HEK293 (cell line): Measurements from ENCODE around the gene AOAH.

Experiments
- CTCF ChIA-PET: fragments of 350-600 bp; formaldehyde crosslinking; extraction: SDS; loops from one replicate; lab custom pipeline; 2021; ENCODE audit warnings: antibody characterized with exemption; lab: Yijun Ruan, JAX
- POLR2A ChIA-PET: fragments of 300-600 bp; formaldehyde crosslinking; extraction: SDS; loops from one replicate; lab custom pipeline; 2020; ENCODE audit warnings: antibody characterized with exemption, inconsistent platforms; lab: Yijun Ruan, JAX
- H3K27ac ChIP-seq: fragments of 200-500 bp; sonication (Bioruptor generic); 2 replicates; pipeline ENCODE4 v1.5.1; 2014; ENCODE audit warnings: low read depth, low read length, control low read depth, inconsistent platforms; ENCODE audit errors: extremely low read depth
- H3K36me3 ChIP-seq, 2 experiments: fragments of 200-500 bp in 1 of 2; sonication (Bioruptor generic) in 1 of 2; 1 replicate in 1 of 2; 2 replicates in 1 of 2; pipeline ENCODE4 v1.5.1; 2014 to 2017; ENCODE audit warnings: inconsistent platforms in 2 of 2, low read length in 2 of 2; ENCODE audit not compliant: control insufficient read depth in 2 of 2, insufficient read depth in 1 of 2
- H3K4me1 ChIP-seq: fragments of 200-500 bp; sonication (Bioruptor generic); 2 replicates; pipeline ENCODE4 v1.5.1; 2014; ENCODE audit warnings: mild to moderate bottlenecking, low read length, inconsistent platforms; ENCODE audit not compliant: control insufficient read depth, insufficient read depth
- H3K4me3 ChIP-seq: 2 replicates; pipeline ENCODE4 v1.5.1; 2011; ENCODE audit warnings: low read depth, mild to moderate bottlenecking, control low read depth, low read length, moderate library complexity
- H3K9me3 ChIP-seq: fragments of 200-500 bp; sonication (Bioruptor generic); 2 replicates; pipeline ENCODE4 v1.5.1; 2014; ENCODE audit warnings: low read depth, low read length, inconsistent platforms; ENCODE audit not compliant: control insufficient read depth, insufficient read depth
- KLF7 ChIP-seq: fragments of 450-650 bp; formaldehyde crosslinking; IDR thresholded peaks from 2 replicates; pipeline ENCODE4 v1.5.1; 2016; ENCODE audit warnings: missing biosample characterization, missing genetic modification characterization, borderline replicate concordance
- KLF9 ChIP-seq: fragments of 450-650 bp; formaldehyde crosslinking; IDR thresholded peaks from 2 replicates; pipeline ENCODE4 v1.5.1; 2016; ENCODE audit warnings: missing biosample characterization, missing genetic modification characterization, low read depth
- PATZ1 ChIP-seq: fragments of 450-650 bp; formaldehyde crosslinking; IDR thresholded peaks from 2 replicates; pipeline ENCODE4 v1.5.1; 2016; ENCODE audit warnings: missing biosample characterization, missing genetic modification characterization
- SCRT2 ChIP-seq: fragments of 450-650 bp; formaldehyde crosslinking; IDR thresholded peaks from 2 replicates; pipeline ENCODE4 v1.5.1; 2016; ENCODE audit warnings: missing biosample characterization, missing genetic modification characterization
- SP3 ChIP-seq: fragments of 450-650 bp; formaldehyde crosslinking; IDR thresholded peaks from 2 replicates; pipeline ENCODE4 v1.5.1; 2016; ENCODE audit warnings: missing biosample characterization, missing genetic modification characterization
- SP7 ChIP-seq: fragments of 450-650 bp; formaldehyde crosslinking; IDR thresholded peaks from 2 replicates; pipeline ENCODE4 v1.5.1; 2016; ENCODE audit warnings: missing biosample characterization, missing genetic modification characterization
- ZBTB44 ChIP-seq: fragments of 450-650 bp; IDR thresholded peaks from 2 replicates; pipeline ENCODE4 v1.5.1; 2018; ENCODE audit warnings: missing biosample characterization, mild to moderate bottlenecking, missing genetic modification characterization
- ZNF140 ChIP-seq: fragments of 450-650 bp; formaldehyde crosslinking; IDR thresholded peaks from 2 replicates; pipeline ENCODE4 v1.5.1; 2016; ENCODE audit warnings: missing biosample characterization, missing genetic modification characterization
- ZNF148 ChIP-seq: fragments of 450-650 bp; formaldehyde crosslinking; IDR thresholded peaks from 2 replicates; pipeline ENCODE4 v1.5.0; 2017; ENCODE audit warnings: missing biosample characterization, missing genetic modification characterization, borderline replicate concordance
- ZNF202 ChIP-seq: fragments of 450-650 bp; formaldehyde crosslinking; IDR thresholded peaks from 2 replicates; pipeline ENCODE4 v1.5.1; 2016; ENCODE audit warnings: missing biosample characterization, missing genetic modification characterization, borderline replicate concordance
- ZNF311 ChIP-seq: fragments of 450-650 bp; formaldehyde crosslinking; IDR thresholded peaks from 2 replicates; pipeline ENCODE4 v1.5.1; 2017; ENCODE audit warnings: missing biosample characterization, missing genetic modification characterization, borderline replicate concordance
- ZNF473 ChIP-seq: fragments of 450-650 bp; formaldehyde crosslinking; IDR thresholded peaks from 2 replicates; pipeline ENCODE4 v1.5.1; 2017; ENCODE audit warnings: missing biosample characterization, missing genetic modification characterization
- ZNF48 ChIP-seq: fragments of 450-650 bp; formaldehyde crosslinking; IDR thresholded peaks from 2 replicates; pipeline ENCODE4 v1.5.1; 2016; ENCODE audit warnings: missing biosample characterization, missing genetic modification characterization
- ZNF510 ChIP-seq: fragments of 450-650 bp; formaldehyde crosslinking; IDR thresholded peaks from 2 replicates; pipeline ENCODE4 v1.5.1; 2018; ENCODE audit warnings: mild to moderate bottlenecking, missing genetic modification characterization, missing biosample characterization; ENCODE audit not compliant: insufficient replicate concordance
- ZNF621 ChIP-seq: fragments of 450-650 bp; formaldehyde crosslinking; IDR thresholded peaks from 2 replicates; pipeline ENCODE4 v1.5.1; 2017; ENCODE audit warnings: missing biosample characterization, missing genetic modification characterization
- ZNF645 ChIP-seq: fragments of 450-650 bp; formaldehyde crosslinking; IDR thresholded peaks from 2 replicates; pipeline ENCODE4; 2016; ENCODE audit warnings: missing biosample characterization, missing genetic modification characterization
- ZNF660 ChIP-seq: fragments of 450-650 bp; IDR thresholded peaks from 2 replicates; pipeline ENCODE4 v1.5.1; 2018; ENCODE audit warnings: missing biosample characterization, mild to moderate bottlenecking, missing genetic modification characterization
- TF ChIP-seq, protein P1 (sequence below): fragments of 450-650 bp; IDR thresholded peaks from 2 replicates; pipeline ENCODE4 v1.5.1; 2018; ENCODE audit warnings: missing biosample characterization, missing genetic modification characterization
- TF ChIP-seq, protein P2 (sequence below): fragments of 450-650 bp; formaldehyde crosslinking; optimal IDR thresholded peaks from 2 replicates; pipeline ENCODE3; 2016; ENCODE audit warnings: missing biosample characterization, mild to moderate bottlenecking, missing genetic modification characterization

AOAH gene

DNA sequence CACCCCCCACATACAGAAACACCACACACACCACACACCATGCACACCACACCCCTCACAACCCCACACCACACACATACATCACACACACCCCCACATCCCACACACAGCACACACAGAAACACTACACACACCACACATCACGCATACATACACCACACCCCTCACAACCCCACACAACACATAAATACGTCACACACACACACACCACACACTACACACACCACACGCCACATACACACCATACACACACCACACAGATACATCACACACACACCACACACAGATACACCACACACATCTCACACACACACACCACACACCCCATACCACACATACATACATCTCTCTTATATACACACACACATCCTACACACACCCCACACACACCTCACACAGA lies 208.4 kb downstream of the AOAH start (continued):
- TF ChIP-seq ZNF148 (tag by site-specific recombination): no peak
- no peak for TF ChIP-seq ZNF311 (tag by site-specific recombination)
- TF ChIP-seq ZNF48: no peak
- TF ChIP-seq ZNF621 (tag by site-specific recombination): no peak
- no peak for TF ChIP-seq ZNF202 (tag by site-specific recombination)
- TF ChIP-seq ZNF660: no peak
- no peak for TF ChIP-seq ZBTB44 (tag by site-specific recombination)

DNA sequence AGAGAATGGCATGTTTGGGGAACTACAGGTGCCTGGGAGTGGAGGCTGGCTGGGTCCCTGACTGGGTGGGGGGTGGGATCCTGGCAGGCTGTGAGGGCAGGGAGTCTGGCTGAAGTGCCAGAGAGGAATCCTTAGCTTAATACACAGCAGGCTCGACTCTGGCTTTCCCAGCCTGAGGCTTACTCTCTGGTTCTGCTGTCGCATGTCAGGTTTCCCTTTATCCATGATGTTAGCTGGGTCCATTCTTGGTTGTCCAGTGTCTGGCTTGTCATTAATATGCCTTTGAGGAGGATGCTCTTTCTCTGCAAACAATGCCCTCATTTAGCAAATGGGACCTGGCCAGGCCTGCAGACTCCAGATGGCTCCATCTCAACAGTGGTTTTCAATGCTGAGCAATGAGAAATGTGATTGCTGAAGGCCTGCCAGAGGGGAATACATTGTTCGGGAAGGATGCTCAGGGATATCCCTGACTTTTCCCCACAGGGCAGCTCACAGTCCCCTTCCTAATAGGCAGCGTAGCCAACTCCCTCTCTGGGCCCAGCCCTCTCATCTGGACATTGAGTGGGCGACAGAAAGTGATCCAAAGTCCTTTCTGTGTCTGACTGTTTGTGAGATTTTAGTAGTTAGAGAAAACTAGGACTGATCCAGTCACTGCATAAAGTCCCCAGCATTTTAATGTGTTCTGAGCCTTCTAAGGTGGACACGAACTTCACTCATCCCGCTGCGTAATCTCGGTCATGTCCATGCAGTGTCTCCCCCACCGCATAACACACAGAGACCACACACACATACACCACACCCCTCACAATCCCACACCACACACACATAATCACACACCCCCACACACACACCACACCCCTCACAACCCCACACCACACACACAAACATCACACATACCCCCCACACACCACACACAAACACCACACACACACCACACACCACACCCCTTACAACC lies 209.7 kb downstream of the AOAH start:
- no peak overlapping the region for H3K27ac ChIP-seq
- no peak overlapping the region for H3K4me3 ChIP-seq
- H3K4me1 ChIP-seq: no peaks in the 10 kb centered on the region
- TF ChIP-seq KLF9 (tag by site-specific recombination) (no peak), SP3 (no peak), SP7 (tag by site-specific recombination) (no peak), ZNF645 (tag by site-specific recombination) (no peak), ZNF473 (tag by site-specific recombination) (no peak), KLF7 (no peak), PATZ1 (no peak), ZNF510 (no peak), SCRT2 (tag by site-specific recombination) (no peak), ZNF140 (tag by site-specific recombination) (no peak)
- TF ChIP-seq, protein P1, sequence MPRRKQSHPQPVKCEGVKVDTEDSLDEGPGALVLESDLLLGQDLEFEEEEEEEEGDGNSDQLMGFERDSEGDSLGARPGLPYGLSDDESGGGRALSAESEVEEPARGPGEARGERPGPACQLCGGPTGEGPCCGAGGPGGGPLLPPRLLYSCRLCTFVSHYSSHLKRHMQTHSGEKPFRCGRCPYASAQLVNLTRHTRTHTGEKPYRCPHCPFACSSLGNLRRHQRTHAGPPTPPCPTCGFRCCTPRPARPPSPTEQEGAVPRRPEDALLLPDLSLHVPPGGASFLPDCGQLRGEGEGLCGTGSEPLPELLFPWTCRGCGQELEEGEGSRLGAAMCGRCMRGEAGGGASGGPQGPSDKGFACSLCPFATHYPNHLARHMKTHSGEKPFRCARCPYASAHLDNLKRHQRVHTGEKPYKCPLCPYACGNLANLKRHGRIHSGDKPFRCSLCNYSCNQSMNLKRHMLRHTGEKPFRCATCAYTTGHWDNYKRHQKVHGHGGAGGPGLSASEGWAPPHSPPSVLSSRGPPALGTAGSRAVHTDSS: no peak
- TF ChIP-seq, protein P2, sequence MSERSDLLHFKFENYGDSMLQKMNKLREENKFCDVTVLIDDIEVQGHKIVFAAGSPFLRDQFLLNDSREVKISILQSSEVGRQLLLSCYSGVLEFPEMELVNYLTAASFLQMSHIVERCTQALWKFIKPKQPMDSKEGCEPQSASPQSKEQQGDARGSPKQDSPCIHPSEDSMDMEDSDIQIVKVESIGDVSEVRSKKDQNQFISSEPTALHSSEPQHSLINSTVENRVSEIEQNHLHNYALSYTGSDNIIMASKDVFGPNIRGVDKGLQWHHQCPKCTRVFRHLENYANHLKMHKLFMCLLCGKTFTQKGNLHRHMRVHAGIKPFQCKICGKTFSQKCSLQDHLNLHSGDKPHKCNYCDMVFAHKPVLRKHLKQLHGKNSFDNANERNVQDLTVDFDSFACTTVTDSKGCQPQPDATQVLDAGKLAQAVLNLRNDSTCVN: no peak
- ChIA-PET POLR2A (no interaction called here), CTCF (interaction anchor here (1.1 kb wide), 1 partner anchor 686 kb away, joined by 8 read pairs; no protein-coding TSS in a partner anchor)
- no peaks in the 10 kb centered on the region for H3K36me3 ChIP-seq
- H3K9me3 ChIP-seq: no peaks in the 10 kb centered on the region
